GM21390 (cell line): Measurements from ENCODE around the gene ARFGEF2.

Source experiments
- ATAC-seq: cut with Tn5 transposase; IDR thresholded peaks from one replicate; pipeline ENCODE4 v1.9.1; 2021; ENCODE audit not compliant: unreplicated experiment

The ARFGEF2 gene

GRCh38 chr20:48898896-48899530, 22.5 kb upstream of the ARFGEF2 start:
- ATAC-seq = no peak

GRCh38 chr20:48899881-48900280, 21.6 kb upstream of the ARFGEF2 start:
- ATAC-seq = no peak

- ATAC-seq = no peak
These were observed 20.2 kb upstream of the ARFGEF2 start for GRCh38 chr20:48901326-48901725.

GRCh38 chr20:48903705-48904104, 17.8 kb upstream of the ARFGEF2 start:
- no peak for ATAC-seq

GRCh38 chr20:48904566-48905296, 16.8 kb upstream of the ARFGEF2 start:
- ATAC-seq = no peak

- ATAC-seq = no peak
These were observed 16.2 kb upstream of the ARFGEF2 start for GRCh38 chr20:48905297-48905647.

GRCh38 chr20:48906221-48906877, 15.2 kb upstream of the ARFGEF2 start:
- ATAC-seq = no peak

GRCh38 chr20:48908656-48909319, 12.7 kb upstream of the ARFGEF2 start:
- ATAC-seq = no peak

- ATAC-seq = no peak
These were observed 11.6 kb upstream of the ARFGEF2 start for GRCh38 chr20:48909910-48910309.

GRCh38 chr20:48910347-48910781, 11.1 kb upstream of the ARFGEF2 start:
- ATAC-seq = no peak

- peak; percentile 89 for ATAC-seq
These were observed 9.4 kb upstream of the ARFGEF2 start for GRCh38 chr20:48912065-48912464.

GRCh38 chr20:48916699-48917098, 4.8 kb upstream of the ARFGEF2 start:
- ATAC-seq = no peak

GRCh38 chr20:48919336-48919881, 2.1 kb upstream of the ARFGEF2 start:
- ATAC-seq = no peak

- ATAC-seq = no peak
These were observed 1.5 kb upstream of the ARFGEF2 start for GRCh38 chr20:48919882-48920526.

GRCh38 chr20:48920527-48921167, 864 bp upstream of the ARFGEF2 start:
- no peak for ATAC-seq

GRCh38 chr20:48921883-48922820, 641 bp downstream of the ARFGEF2 start:
- ATAC-seq = peak; percentile 42

- ATAC-seq = no peak
These were observed 1.7 kb downstream of the ARFGEF2 start for GRCh38 chr20:48923149-48923718.

GRCh38 chr20:48924756-48925109, 3.2 kb downstream of the ARFGEF2 start:
- no peak for ATAC-seq

- no peak for ATAC-seq
These were observed 4.8 kb downstream of the ARFGEF2 start for GRCh38 chr20:48926267-48926666.
